Prostate gland (tissue), 2 donors: ENCODE data around the gene SLC1A2. TPM values are rescaled to one million over a fixed set of nuclear protein-coding genes. Genes with fewer than 3 reads are reported as not detected.

Experiments used
- DNase-seq: peaks from one replicate; pipeline ENCODE4 v3.0.0-alpha.2; 2019; ENCODE audit warnings: low spot score
- H3K27ac ChIP-seq, 2 donors: fragments of 200-600 bp; sonication (generic); 2 replicates each; pipeline ENCODE4 v1.5.1; 2017 to 2019
- H3K27me3 ChIP-seq: fragments of 200-600 bp; sonication (generic); replicated peaks from 2 replicates; pipeline ENCODE4 v1.5.1; 2019; ENCODE audit not compliant: insufficient read depth
- H3K36me3 ChIP-seq, 2 donors: fragments of 200-600 bp; sonication (generic); 1 replicate in 1 of 2; 2 replicates in 1 of 2; pipeline versions ENCODE4 v1.5.1 to v1.8.1; 2017 to 2019
- H3K4me1 ChIP-seq: fragments of 200-600 bp; sonication (generic); replicated peaks from 2 replicates; pipeline ENCODE4 v1.5.1; 2019
- H3K4me3 ChIP-seq, 2 donors: fragments of 200-600 bp; sonication (generic); 2 replicates each; pipeline ENCODE4 v1.5.1; 2017 to 2019
- H3K9me3 ChIP-seq: fragments of 200-600 bp; sonication (generic); 2 replicates; pipeline ENCODE4 v1.5.1; 2017
- POLR2A ChIP-seq: fragments of 450-650 bp; IDR thresholded peaks from one replicate; pipeline ENCODE4 v1.6.1; 2016; ENCODE audit warnings: antibody characterized with exemption, mild to moderate bottlenecking
- POLR2AphosphoS5 ChIP-seq: sonication (generic); formaldehyde crosslinking; IDR thresholded peaks from one replicate; pipeline ENCODE4 v1.6.1; 2017; ENCODE audit warnings: antibody characterized with exemption
- WGBS: methylation state at CpG from one replicate; pipeline ENCODE4 v1.1.5; 2018; 5-methylcytosine and 5-hydroxymethylcytosine counted together
- intact Hi-C: fragments of 100-400 bp; cut with DNase I; formaldehyde crosslinking; loops from one replicate; pipeline ENCODE4 v1.14.2; 2022
- total RNA-seq, 2 donors: library from RNA; depleted of rRNA; stranded (reverse); fragments of >200 nt; gene quantifications; one replicate each; pipeline ENCODE4 v1.1.0, GENCODE V29; 2016
- TF ChIP-seq, protein P1 (sequence below), 4 experiments: fragments of 200-600 bp in 2 of 4; fragments of 450-650 bp in 2 of 4; sonication (generic) in 2 of 4; IDR thresholded peaks; 1 replicate in 3 of 4; 2 replicates in 1 of 4; pipeline ENCODE4 v1.5.1; 2016 to 2019; ENCODE audit warnings: antibody characterized with exemption in 4 of 4, mild to moderate bottlenecking in 2 of 4, moderate library complexity in 2 of 4

Gene SLC1A2
- 1 to 10 TPM in 1 of 2 donors, under 1 TPM in 1; 0.82 to 1.5 TPM for total RNA-seq

DNA sequence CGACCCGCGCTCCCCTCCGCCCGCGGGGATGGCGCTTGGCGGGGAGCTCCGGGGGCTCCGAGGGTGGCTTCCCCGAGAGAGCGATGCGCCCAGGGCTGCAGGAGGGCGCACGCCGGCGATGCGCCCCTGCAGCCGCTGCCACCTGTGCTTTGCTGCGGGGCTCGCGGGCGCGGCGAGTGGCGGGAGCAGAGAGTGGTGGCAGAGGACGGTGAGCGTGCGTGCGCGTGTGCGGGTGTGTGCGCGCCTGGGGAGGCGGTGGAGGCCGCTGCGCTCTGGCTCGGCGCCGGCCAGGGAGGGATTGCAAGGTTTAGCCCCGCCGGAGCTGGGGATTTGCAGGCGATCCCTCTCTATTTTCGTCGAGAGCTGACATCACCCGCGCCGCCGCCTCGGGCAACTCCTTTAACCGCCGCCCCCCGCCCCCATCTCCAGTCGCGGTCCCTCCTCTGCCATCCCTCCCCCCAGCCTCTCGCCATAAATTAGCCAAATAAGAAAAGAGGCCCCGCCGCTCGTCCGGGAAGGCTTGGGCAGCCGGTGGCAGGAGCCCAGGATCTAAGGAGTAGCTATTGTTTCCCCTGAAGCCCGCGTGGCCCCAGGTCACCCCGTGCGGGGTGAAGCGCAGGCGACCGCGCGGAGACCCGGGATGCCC lies at the start of gene SLC1A2:
Gene SLC1A2, minus strand, starts transcription at position 375 of the 646 bp plus-strand sequence. CDS start 592 bp downstream, outside the sequence.
- H3K27me3 ChIP-seq, result no peaks in the 10 kb centered on the region
- no peak for TF ChIP-seq POLR2A
- TF ChIP-seq, protein P1, sequence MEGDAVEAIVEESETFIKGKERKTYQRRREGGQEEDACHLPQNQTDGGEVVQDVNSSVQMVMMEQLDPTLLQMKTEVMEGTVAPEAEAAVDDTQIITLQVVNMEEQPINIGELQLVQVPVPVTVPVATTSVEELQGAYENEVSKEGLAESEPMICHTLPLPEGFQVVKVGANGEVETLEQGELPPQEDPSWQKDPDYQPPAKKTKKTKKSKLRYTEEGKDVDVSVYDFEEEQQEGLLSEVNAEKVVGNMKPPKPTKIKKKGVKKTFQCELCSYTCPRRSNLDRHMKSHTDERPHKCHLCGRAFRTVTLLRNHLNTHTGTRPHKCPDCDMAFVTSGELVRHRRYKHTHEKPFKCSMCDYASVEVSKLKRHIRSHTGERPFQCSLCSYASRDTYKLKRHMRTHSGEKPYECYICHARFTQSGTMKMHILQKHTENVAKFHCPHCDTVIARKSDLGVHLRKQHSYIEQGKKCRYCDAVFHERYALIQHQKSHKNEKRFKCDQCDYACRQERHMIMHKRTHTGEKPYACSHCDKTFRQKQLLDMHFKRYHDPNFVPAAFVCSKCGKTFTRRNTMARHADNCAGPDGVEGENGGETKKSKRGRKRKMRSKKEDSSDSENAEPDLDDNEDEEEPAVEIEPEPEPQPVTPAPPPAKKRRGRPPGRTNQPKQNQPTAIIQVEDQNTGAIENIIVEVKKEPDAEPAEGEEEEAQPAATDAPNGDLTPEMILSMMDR (IDR thresholded peaks at IDR 0.05), result no peak
- TF ChIP-seq POLR2AphosphoS5, result no peak
- H3K9me3 ChIP-seq, result no peaks in the 10 kb centered on the region
- intact Hi-C loops, result no loop called here
- H3K4me1 ChIP-seq, result peaks cover 3% of the 10 kb centered on the region
- 2% methylated on average over 37 of the region's 71 CpGs for WGBS
- no peak within 1 kb of the TSS for H3K27ac ChIP-seq
- no peaks in the 10 kb centered on the region for H3K36me3 ChIP-seq
- H3K4me3 ChIP-seq, result peak within 1 kb of the TSS; percentile 26 to 37
- no peak for DNase-seq

DNA sequence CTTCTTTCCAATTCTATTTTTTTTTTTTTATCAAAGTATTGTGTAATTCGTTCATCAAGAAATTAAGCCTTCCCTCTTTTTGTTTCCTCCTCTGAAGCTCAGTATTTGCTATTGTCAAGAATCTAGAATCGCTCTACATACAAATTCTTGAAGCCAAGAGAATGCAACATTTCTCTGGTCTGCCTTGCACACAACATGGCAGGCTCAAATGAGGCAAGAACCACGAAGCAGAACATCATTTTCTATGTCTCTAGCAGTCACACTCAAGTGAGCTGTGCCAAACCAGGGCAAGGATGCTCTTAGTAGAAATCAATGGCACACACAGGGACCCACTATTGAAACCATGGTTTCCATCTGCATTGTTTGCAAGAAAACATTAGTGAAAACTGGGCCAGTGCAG lies 46.7 kb upstream of the SLC1A2 start:
- H3K27me3 ChIP-seq, result no peaks in the 10 kb centered on the region
- H3K4me3 ChIP-seq, result no peak overlapping the region
- H3K9me3 ChIP-seq, result no peaks in the 10 kb centered on the region
- WGBS, result 93% methylated on average over 3 of the region's 3 CpGs
- H3K27ac ChIP-seq, result no peak overlapping the region
- H3K36me3 ChIP-seq, result no peaks in the 10 kb centered on the region
- no peaks in the 10 kb centered on the region for H3K4me1 ChIP-seq
- no peak for TF ChIP-seq POLR2A
- TF ChIP-seq, protein P1 (IDR thresholded peaks at IDR 0.05), result no peak
- no peak for TF ChIP-seq POLR2AphosphoS5
- no peak for DNase-seq
- intact Hi-C loops, result no loop called here

DNA sequence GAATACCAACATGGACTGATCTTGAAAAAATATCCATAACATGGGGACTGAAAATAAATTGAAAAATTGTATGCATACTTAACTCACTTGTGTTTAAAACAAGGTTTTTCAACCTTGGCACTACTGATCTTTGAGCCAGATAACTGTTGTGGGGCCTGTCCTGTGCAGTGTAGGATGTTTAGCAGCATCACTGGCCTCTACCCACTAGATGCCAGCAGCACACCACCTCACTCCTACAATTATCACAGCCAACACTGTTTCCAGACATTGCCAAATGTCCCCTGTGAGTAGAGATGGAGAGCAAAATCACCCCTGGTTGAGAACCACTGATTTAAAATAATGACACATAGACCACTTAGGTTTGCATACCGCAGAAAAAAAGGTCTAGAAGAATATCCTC lies 45.0 kb upstream of the SLC1A2 start:
- H3K9me3 ChIP-seq, result no peaks in the 10 kb centered on the region
- H3K4me1 ChIP-seq, result no peaks in the 10 kb centered on the region
- no peak for TF ChIP-seq POLR2A
- TF ChIP-seq, protein P1 (IDR thresholded peaks at IDR 0.05), result no peak
- TF ChIP-seq POLR2AphosphoS5, result no peak
- intact Hi-C loops, result no loop called here
- no peak overlapping the region for H3K27ac ChIP-seq
- H3K36me3 ChIP-seq, result no peaks in the 10 kb centered on the region
- H3K4me3 ChIP-seq, result no peak overlapping the region
- DNase-seq, result no peak
- H3K27me3 ChIP-seq, result no peaks in the 10 kb centered on the region
- 94% methylated on average over 1 of the region's 1 CpG for WGBS

DNA sequence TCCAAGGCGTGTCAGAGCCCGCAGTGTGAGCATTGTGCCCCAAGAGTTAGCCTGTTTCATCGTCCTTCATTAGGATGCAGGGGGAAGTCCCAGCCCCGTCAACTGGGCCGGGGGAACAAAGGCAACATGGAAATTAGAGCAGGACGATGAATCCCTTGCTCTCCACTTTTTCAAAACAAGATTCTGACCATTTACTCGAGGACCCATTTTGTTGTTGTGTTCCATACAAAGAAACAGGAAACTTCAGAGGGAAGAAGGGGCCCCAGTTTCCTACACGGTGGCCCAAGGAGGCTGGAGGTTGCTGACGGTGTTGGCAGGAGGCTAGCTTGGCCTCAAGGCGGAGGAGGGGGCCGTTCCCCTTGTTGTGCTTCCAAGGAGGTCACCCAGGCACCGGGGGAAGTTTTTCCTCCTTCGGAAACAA lies 44.0 kb upstream of the SLC1A2 start:
- no peak for DNase-seq
- TF ChIP-seq POLR2A (no peak), POLR2AphosphoS5 (no peak)
- TF ChIP-seq, protein P1 (IDR thresholded peaks at IDR 0.05), result no peak
- 63% methylated on average over 13 of the region's 13 CpGs for WGBS
- Histone ChIP-seq H3K4me3 (no peak overlapping the region), H3K27me3 (no peaks in the 10 kb centered on the region), H3K4me1 (no peaks in the 10 kb centered on the region), H3K36me3 (no peaks in the 10 kb centered on the region), H3K27ac (no peak overlapping the region), H3K9me3 (no peaks in the 10 kb centered on the region)
- intact Hi-C loops, result no loop called here

DNA sequence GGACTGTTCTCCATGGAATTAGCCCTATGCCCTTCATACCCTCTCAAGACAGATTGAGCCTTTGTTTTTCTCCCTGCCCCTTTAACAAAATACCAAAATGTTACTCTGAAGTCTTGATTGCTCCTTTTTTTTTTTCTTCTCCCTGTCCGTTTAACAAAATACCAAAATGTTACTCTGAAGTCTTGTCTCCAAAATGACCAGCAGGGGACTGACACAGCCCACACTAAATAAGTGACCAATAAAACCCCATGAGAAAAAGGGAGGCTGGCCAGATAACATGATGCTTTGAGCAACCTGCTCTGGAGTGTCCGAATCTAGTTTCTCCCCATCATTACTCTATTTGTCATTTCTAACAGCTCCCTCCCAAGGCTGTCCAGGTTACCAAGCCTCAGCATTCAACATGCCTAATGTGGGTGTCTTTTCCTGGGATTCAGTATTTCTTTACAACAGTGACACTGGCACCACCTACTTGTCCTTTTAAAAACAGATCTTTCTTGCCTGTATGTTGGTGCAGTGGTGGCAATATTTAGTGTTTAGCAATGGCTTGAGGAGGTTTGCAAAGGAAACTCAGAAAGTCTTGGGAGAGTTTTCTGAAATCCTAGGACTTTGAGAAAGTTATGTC lies 42.7 kb upstream of the SLC1A2 start:
- intact Hi-C loops, result no loop called here

More for the DNA sequence above, 42.7 kb upstream of the SLC1A2 start:
- 70% methylated on average over 2 of the region's 2 CpGs for WGBS
- no peak for TF ChIP-seq POLR2A
- TF ChIP-seq, protein P1 (IDR thresholded peaks at IDR 0.05), result no peak
- no peak for TF ChIP-seq POLR2AphosphoS5
- DNase-seq, result no peak
- Histone ChIP-seq H3K9me3 (no peaks in the 10 kb centered on the region), H3K27ac (no peak overlapping the region), H3K27me3 (no peaks in the 10 kb centered on the region), H3K4me3 (no peak overlapping the region), H3K36me3 (no peaks in the 10 kb centered on the region), H3K4me1 (no peaks in the 10 kb centered on the region)
